ENCODE data around the gene PLPP3.

The PLPP3 gene

DNA sequence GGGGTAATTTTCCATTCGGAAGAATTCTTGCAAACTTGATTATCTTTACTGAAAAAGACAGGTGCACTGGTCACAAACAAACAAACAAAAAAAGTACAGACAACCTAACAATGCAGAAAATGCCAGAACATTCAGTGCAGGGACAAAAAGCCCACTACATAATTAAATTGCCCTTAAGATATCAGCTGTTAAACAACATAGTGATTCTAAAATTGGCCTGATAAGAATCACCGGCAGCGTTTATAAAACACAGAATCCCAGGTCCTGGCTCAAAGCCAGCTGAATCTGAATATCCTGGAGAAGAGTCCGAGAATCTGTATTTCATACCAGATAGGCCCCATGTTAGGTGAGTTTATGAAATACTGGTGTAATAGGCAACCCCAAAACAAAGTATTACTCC, 6.1 kb downstream of the PLPP3 start:
- Histone ChIP-seq H3K9ac (ENCODE audit: low read length) (no peak overlapping the region), H3K79me2 (ENCODE audit: control insufficient read depth, insufficient read depth, low read length) (peaks cover 49% of the 10 kb centered on the region), H4K8ac (ENCODE audit: low read depth, low read length) (no peak overlapping the region), H3K4me2 (ENCODE audit: low read length) (no peak overlapping the region), H3K27ac (ENCODE audit: low read depth, low read length) (no peak overlapping the region), H3K79me1 (ENCODE audit: low read length) (peaks cover 6% of the 10 kb centered on the region), H3K27me3 (ENCODE audit: insufficient read depth, low read length, poor library complexity) (no peaks in the 10 kb centered on the region), H3K4ac (ENCODE audit: low read depth, low read length) (no peak overlapping the region), H3K4me1 (ENCODE audit: control insufficient read depth, low read depth, low read length) (no peaks in the 10 kb centered on the region), H2BK120ac (ENCODE audit: low read depth, low read length) (no peak overlapping the region), H3K56ac (ENCODE audit: low read length) (no peak overlapping the region), H3K18ac (ENCODE audit: low read length) (no peak overlapping the region), H3K4me3 (ENCODE audit: low read length) (no peak overlapping the region), H2BK5ac (ENCODE audit: low read length) (no peak overlapping the region), H4K5ac (ENCODE audit: low read length) (no peak overlapping the region), H2BK15ac (replicated peaks; ENCODE audit: low read depth) (no peak overlapping the region), H3K23ac (ENCODE audit: low read length) (no peak overlapping the region), H3K36me3 (ENCODE audit: control insufficient read depth, insufficient read depth, low read length) (no peaks in the 10 kb centered on the region), H2AK5ac (ENCODE audit: low read length) (no peak overlapping the region)
- DNase-seq, result no peak
- WGBS (ENCODE audit: extremely low coverage, insufficient coverage, low lambda C conversion rate), result no CpG with 5 or more reads among the region's 4 CpGs

DNA sequence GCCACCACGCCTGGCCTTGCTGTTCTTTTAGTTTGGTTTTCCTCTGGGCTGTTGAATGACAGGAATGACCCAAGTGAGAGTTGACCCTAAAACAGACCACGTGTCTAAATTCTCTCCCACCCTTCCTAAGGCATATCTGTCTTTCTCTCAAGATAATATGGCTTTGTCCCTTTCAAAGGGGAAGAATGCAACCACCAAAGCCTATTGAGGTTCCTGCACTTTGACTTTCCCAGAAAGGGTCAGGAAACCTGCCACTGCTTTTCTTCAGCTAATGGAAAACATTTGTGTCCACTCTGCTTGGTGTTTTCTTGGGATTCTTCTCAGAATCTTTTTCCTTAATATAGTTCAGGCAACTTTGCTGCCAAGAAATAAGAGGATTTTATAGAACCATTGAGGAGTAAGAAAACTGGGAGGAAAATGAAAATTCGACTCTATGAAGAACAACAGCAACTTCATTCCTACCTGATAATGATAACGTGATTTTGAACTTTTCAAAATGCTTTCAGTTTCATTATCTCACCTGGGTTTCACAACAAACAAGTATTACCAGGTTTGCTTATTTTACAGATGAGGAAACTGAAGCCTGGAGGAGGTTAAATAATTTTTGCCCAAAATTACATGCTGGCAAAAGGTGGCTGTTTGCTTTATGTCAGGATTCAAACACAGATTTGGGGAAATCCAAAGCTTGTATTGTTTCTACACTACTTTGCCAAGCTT, 6.9 kb downstream of the PLPP3 start:
- Histone ChIP-seq H2BK5ac (ENCODE audit: low read length) (no peak overlapping the region), H3K23ac (ENCODE audit: low read length) (no peak overlapping the region), H3K18ac (ENCODE audit: low read length) (peak overlapping the region; percentile 41), H2BK15ac (replicated peaks; ENCODE audit: low read depth) (no peak overlapping the region), H4K8ac (ENCODE audit: low read depth, low read length) (no peak overlapping the region), H3K27ac (ENCODE audit: low read depth, low read length) (no peak overlapping the region), H3K4me2 (ENCODE audit: low read length) (no peak overlapping the region), H3K27me3 (ENCODE audit: insufficient read depth, low read length, poor library complexity) (no peaks in the 10 kb centered on the region), H4K5ac (ENCODE audit: low read length) (no peak overlapping the region), H3K4ac (ENCODE audit: low read depth, low read length) (no peak overlapping the region), H3K9ac (ENCODE audit: low read length) (no peak overlapping the region), H3K4me1 (ENCODE audit: control insufficient read depth, low read depth, low read length) (no peaks in the 10 kb centered on the region), H3K79me1 (ENCODE audit: low read length) (peaks cover 3% of the 10 kb centered on the region), H2BK120ac (ENCODE audit: low read depth, low read length) (no peak overlapping the region), H3K36me3 (ENCODE audit: control insufficient read depth, insufficient read depth, low read length) (no peaks in the 10 kb centered on the region), H3K4me3 (ENCODE audit: low read length) (no peak overlapping the region), H3K56ac (ENCODE audit: low read length) (no peak overlapping the region), H3K79me2 (ENCODE audit: control insufficient read depth, insufficient read depth, low read length) (peaks cover 42% of the 10 kb centered on the region), H2AK5ac (ENCODE audit: low read length) (no peak overlapping the region)
- DNase-seq, result no peak
- no CpG with 5 or more reads among the region's 4 CpGs for WGBS (ENCODE audit: extremely low coverage, insufficient coverage, low lambda C conversion rate)

DNA sequence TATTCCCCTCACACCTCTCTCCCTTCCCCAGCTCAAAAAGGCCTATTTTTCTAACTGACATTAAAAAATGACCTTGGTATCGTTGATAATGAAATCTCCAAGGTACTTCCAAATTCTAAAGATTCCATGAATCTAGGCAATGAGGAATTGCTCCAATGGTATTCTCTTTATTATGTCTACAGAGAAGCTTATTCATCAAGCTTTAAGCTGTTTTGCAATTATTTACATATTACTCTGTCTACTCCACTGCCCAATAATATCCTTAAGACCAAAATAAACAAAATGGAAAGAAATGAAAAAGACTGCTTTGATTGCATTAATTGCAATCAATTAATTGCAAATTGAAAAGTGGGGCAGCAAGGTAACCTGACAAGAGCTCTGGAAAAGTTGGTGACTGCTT, 7.9 kb downstream of the PLPP3 start:
- Histone ChIP-seq H2BK120ac (ENCODE audit: low read depth, low read length) (no peak overlapping the region), H2BK15ac (replicated peaks; ENCODE audit: low read depth) (no peak overlapping the region), H3K9ac (ENCODE audit: low read length) (no peak overlapping the region)

DNA sequence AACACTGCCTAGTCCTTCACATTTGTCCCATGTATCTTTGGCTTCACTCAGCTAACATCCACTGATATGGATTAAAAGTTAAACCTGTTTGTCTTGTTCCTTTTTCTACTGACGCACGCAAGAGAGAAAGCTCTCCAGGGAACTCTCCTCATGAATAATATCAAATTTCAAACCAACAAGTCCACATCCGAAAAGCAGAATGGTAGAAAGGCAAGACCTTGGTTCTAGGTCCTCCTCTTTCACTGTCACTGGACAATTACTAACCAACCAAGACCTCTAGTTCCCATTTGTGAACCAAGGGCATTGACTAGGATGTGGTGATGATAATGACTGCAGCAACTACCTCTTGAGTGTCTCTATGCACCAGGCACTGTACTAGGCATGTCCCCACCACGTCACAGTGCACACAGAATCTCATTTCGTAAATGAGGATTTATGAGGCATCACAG, 8.4 kb downstream of the PLPP3 start:
- Histone ChIP-seq H3K36me3 (ENCODE audit: control insufficient read depth, insufficient read depth, low read length) (no peaks in the 10 kb centered on the region), H3K27ac (ENCODE audit: low read depth, low read length) (no peak overlapping the region), H3K56ac (ENCODE audit: low read length) (no peak overlapping the region), H3K79me1 (ENCODE audit: low read length) (peaks cover 3% of the 10 kb centered on the region), H2BK5ac (ENCODE audit: low read length) (no peak overlapping the region), H3K27me3 (ENCODE audit: insufficient read depth, low read length, poor library complexity) (no peaks in the 10 kb centered on the region), H3K4ac (ENCODE audit: low read depth, low read length) (no peak overlapping the region), H2AK5ac (ENCODE audit: low read length) (no peak overlapping the region), H3K4me2 (ENCODE audit: low read length) (no peak overlapping the region), H3K4me3 (ENCODE audit: low read length) (no peak overlapping the region), H4K8ac (ENCODE audit: low read depth, low read length) (no peak overlapping the region), H3K18ac (ENCODE audit: low read length) (no peak overlapping the region), H2BK120ac (ENCODE audit: low read depth, low read length) (no peak overlapping the region), H3K23ac (ENCODE audit: low read length) (no peak overlapping the region), H3K4me1 (ENCODE audit: control insufficient read depth, low read depth, low read length) (no peaks in the 10 kb centered on the region), H3K79me2 (ENCODE audit: control insufficient read depth, insufficient read depth, low read length) (peaks cover 40% of the 10 kb centered on the region), H3K9ac (ENCODE audit: low read length) (no peak overlapping the region), H2BK15ac (replicated peaks; ENCODE audit: low read depth) (no peak overlapping the region), H4K5ac (ENCODE audit: low read length) (no peak overlapping the region)
- no CpG with 5 or more reads among the region's 5 CpGs for WGBS (ENCODE audit: extremely low coverage, insufficient coverage, low lambda C conversion rate)
- no peak for DNase-seq

More for the DNA sequence above, 7.9 kb downstream of the PLPP3 start:
- Histone ChIP-seq H3K36me3 (ENCODE audit: control insufficient read depth, insufficient read depth, low read length) (no peaks in the 10 kb centered on the region), H4K5ac (ENCODE audit: low read length) (no peak overlapping the region), H3K27ac (ENCODE audit: low read depth, low read length) (no peak overlapping the region), H3K23ac (ENCODE audit: low read length) (no peak overlapping the region), H3K4me2 (ENCODE audit: low read length) (no peak overlapping the region), H3K27me3 (ENCODE audit: insufficient read depth, low read length, poor library complexity) (no peaks in the 10 kb centered on the region), H2BK5ac (ENCODE audit: low read length) (no peak overlapping the region), H3K4me3 (ENCODE audit: low read length) (no peak overlapping the region), H4K8ac (ENCODE audit: low read depth, low read length) (no peak overlapping the region), H3K4ac (ENCODE audit: low read depth, low read length) (no peak overlapping the region), H2AK5ac (ENCODE audit: low read length) (no peak overlapping the region), H3K79me1 (ENCODE audit: low read length) (peaks cover 3% of the 10 kb centered on the region), H3K79me2 (ENCODE audit: control insufficient read depth, insufficient read depth, low read length) (peaks cover 40% of the 10 kb centered on the region), H3K18ac (ENCODE audit: low read length) (no peak overlapping the region), H3K4me1 (ENCODE audit: control insufficient read depth, low read depth, low read length) (no peaks in the 10 kb centered on the region), H3K56ac (ENCODE audit: low read length) (no peak overlapping the region)
- DNase-seq, result no peak
- no CpG with 5 or more reads among the region's 1 CpG for WGBS (ENCODE audit: extremely low coverage, insufficient coverage, low lambda C conversion rate)

DNA sequence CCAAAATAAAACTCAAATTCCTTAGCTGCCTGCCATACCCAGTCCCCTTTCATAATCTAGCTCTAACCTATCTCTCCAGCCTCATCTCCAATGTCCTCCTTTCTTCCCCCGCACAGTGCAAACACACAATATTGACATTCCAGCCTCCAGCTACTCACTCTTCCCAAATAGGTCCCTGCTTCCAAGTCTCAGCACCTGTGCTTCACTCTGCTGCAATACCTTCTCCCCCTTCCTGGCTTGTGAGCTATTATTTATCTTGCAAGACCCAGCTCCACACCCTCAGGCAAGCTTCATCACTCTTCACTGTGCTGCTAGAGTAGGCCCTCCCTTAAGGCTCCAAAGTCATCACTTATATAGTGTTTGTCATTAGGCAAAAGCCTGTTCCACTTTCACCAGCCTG, 9.7 kb downstream of the PLPP3 start:
- no peak overlapping the region for H2BK5ac ChIP-seq (ENCODE audit: low read length)
- peaks cover 2% of the 10 kb centered on the region for H3K79me1 ChIP-seq (ENCODE audit: low read length)
- H3K4me1 ChIP-seq (ENCODE audit: control insufficient read depth, low read depth, low read length), result peaks cover 5% of the 10 kb centered on the region
- no peaks in the 10 kb centered on the region for H3K36me3 ChIP-seq (ENCODE audit: control insufficient read depth, insufficient read depth, low read length)
- no peak overlapping the region for H3K27ac ChIP-seq (ENCODE audit: low read depth, low read length)
- H3K79me2 ChIP-seq (ENCODE audit: control insufficient read depth, insufficient read depth, low read length), result peaks cover 32% of the 10 kb centered on the region
- no peak overlapping the region for H2AK5ac ChIP-seq (ENCODE audit: low read length)
- H4K8ac ChIP-seq (ENCODE audit: low read depth, low read length), result no peak overlapping the region
- H3K27me3 ChIP-seq (ENCODE audit: insufficient read depth, low read length, poor library complexity), result no peaks in the 10 kb centered on the region
- peak; percentile 71 for DNase-seq
- no peak overlapping the region for H3K4me3 ChIP-seq (ENCODE audit: low read length)
- no peak overlapping the region for H3K56ac ChIP-seq (ENCODE audit: low read length)
- no peak overlapping the region for H4K5ac ChIP-seq (ENCODE audit: low read length)
- H3K4me2 ChIP-seq (ENCODE audit: low read length), result no peak overlapping the region
- WGBS (ENCODE audit: extremely low coverage, insufficient coverage, low lambda C conversion rate), result no CpG with 5 or more reads among the region's 1 CpG
- H3K23ac ChIP-seq (ENCODE audit: low read length), result no peak overlapping the region
- H3K4ac ChIP-seq (ENCODE audit: low read depth, low read length), result no peak overlapping the region
- H2BK120ac ChIP-seq (ENCODE audit: low read depth, low read length), result no peak overlapping the region
- no peak overlapping the region for H2BK15ac ChIP-seq (replicated peaks; ENCODE audit: low read depth)
- no peak overlapping the region for H3K9ac ChIP-seq (ENCODE audit: low read length)
- H3K18ac ChIP-seq (ENCODE audit: low read length), result no peak overlapping the region

DNA sequence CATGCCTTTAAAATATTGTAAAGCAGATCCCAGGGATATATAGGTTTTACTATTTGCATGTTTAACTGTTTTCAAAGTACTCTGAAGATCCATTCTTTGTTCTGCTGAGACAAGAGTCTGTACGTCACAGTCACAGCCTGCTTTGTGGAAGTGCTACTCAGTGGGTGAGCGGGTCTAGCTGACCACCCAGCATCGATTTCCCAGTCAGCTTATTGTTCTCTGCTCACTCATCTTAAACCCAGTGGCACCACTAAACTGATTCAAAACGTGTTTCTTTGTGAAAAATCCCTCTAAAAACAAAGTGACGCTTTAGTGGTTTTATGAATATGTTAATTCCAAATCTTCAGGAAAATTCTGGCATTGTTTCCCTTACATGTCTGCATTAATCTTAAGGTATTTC, 12.4 kb downstream of the PLPP3 start:
- Histone ChIP-seq H3K79me1 (ENCODE audit: low read length) (peaks cover 5% of the 10 kb centered on the region), H2BK5ac (ENCODE audit: low read length) (no peak overlapping the region), H3K9ac (ENCODE audit: low read length) (no peak overlapping the region), H3K79me2 (ENCODE audit: control insufficient read depth, insufficient read depth, low read length) (peaks cover 17% of the 10 kb centered on the region), H4K8ac (ENCODE audit: low read depth, low read length) (no peak overlapping the region), H2BK120ac (ENCODE audit: low read depth, low read length) (no peak overlapping the region), H3K18ac (ENCODE audit: low read length) (no peak overlapping the region), H3K27me3 (ENCODE audit: insufficient read depth, low read length, poor library complexity) (no peaks in the 10 kb centered on the region), H3K4ac (ENCODE audit: low read depth, low read length) (no peak overlapping the region), H2BK15ac (replicated peaks; ENCODE audit: low read depth) (no peak overlapping the region), H3K4me3 (ENCODE audit: low read length) (no peak overlapping the region), H2AK5ac (ENCODE audit: low read length) (no peak overlapping the region), H3K4me1 (ENCODE audit: control insufficient read depth, low read depth, low read length) (peaks cover 9% of the 10 kb centered on the region), H3K36me3 (ENCODE audit: control insufficient read depth, insufficient read depth, low read length) (no peaks in the 10 kb centered on the region), H3K4me2 (ENCODE audit: low read length) (no peak overlapping the region), H4K5ac (ENCODE audit: low read length) (no peak overlapping the region), H3K56ac (ENCODE audit: low read length) (no peak overlapping the region), H3K23ac (ENCODE audit: low read length) (no peak overlapping the region), H3K27ac (ENCODE audit: low read depth, low read length) (no peak overlapping the region)
- DNase-seq, result peak; percentile 44
- no CpG with 5 or more reads among the region's 5 CpGs for WGBS (ENCODE audit: extremely low coverage, insufficient coverage, low lambda C conversion rate)

Data from mesendoderm (in vitro differentiated cells).